GM12892 (cell line): ENCODE results near the gene PABPN1.

Experiments used
- DNase-seq: peaks from one replicate; pipeline ENCODE4 v3.0.0; 2011; ENCODE audit not compliant: insufficient read length
- FAIRE-seq: peaks from 2 replicates; lab custom pipeline; 2011; peaks lifted over from hg19 to GRCh38; lab: Jason Lieb, UNC
- POLR2A ChIP-seq: IDR thresholded peaks from 2 replicates; pipeline ENCODE4 v1.6.1; 2011; ENCODE audit warnings: low read depth, low read length, control low read depth
- POLR2AphosphoS5 ChIP-seq: IDR thresholded peaks from 2 replicates; pipeline ENCODE4 v1.6.1; 2011; ENCODE audit warnings: low read depth, low read length, control low read depth
- TAF1 ChIP-seq: IDR thresholded peaks from 2 replicates; pipeline ENCODE4 v1.6.1; 2011; ENCODE audit warnings: low read depth, mild to moderate bottlenecking, control low read depth, low read length, borderline replicate concordance

PABPN1 gene

GRCh38 chr14:23357261-23357660 lies 36.0 kb downstream of the PABPN1 start:
- DNase-seq (no peak), FAIRE-seq (no peak)
- TF ChIP-seq POLR2A: no peak
- TF ChIP-seq POLR2AphosphoS5: no peak
- no peak for TF ChIP-seq TAF1

GRCh38 chr14:23358042-23358441 lies 36.8 kb downstream of the PABPN1 start:
- FAIRE-seq (no peak), DNase-seq (no peak)
- no peak for TF ChIP-seq POLR2AphosphoS5
- TF ChIP-seq TAF1: no peak
- no peak for TF ChIP-seq POLR2A

- no peak for FAIRE-seq
- TF ChIP-seq POLR2A (no peak), TAF1 (no peak), POLR2AphosphoS5 (no peak)
- no peak for DNase-seq
These were observed 37.4 kb downstream of the PABPN1 start for GRCh38 chr14:23358553-23359166.

GRCh38 chr14:23359167-23359626 lies 37.9 kb downstream of the PABPN1 start:
- TF ChIP-seq POLR2AphosphoS5 (no peak), TAF1 (no peak), POLR2A (no peak)
- DNase-seq (no peak), FAIRE-seq (no peak)

GRCh38 chr14:23359722-23360447 lies 38.6 kb downstream of the PABPN1 start:
- no peak for FAIRE-seq
- TF ChIP-seq POLR2AphosphoS5 (no peak), TAF1 (no peak), POLR2A (no peak)

GRCh38 chr14:23360496-23360895 lies 39.2 kb downstream of the PABPN1 start:
- DNase-seq (no peak), FAIRE-seq (no peak)
- TF ChIP-seq POLR2AphosphoS5: no peak
- no peak for TF ChIP-seq TAF1
- no peak for TF ChIP-seq POLR2A

More at GRCh38 chr14:23359722-23360447, 38.6 kb downstream of the PABPN1 start:
- no peak for DNase-seq

- no peak for TF ChIP-seq POLR2AphosphoS5
- TF ChIP-seq POLR2A: no peak
- TF ChIP-seq TAF1: no peak
- peak; percentile 14 for FAIRE-seq
- DNase-seq: no peak
These were observed 40.1 kb downstream of the PABPN1 start for GRCh38 chr14:23361320-23361719.

- DNase-seq: no peak
- FAIRE-seq: no peak
These were observed 40.5 kb downstream of the PABPN1 start for GRCh38 chr14:23361763-23362162.

GRCh38 chr14:23362200-23362599 lies 40.9 kb downstream of the PABPN1 start:
- FAIRE-seq (no peak), DNase-seq (no peak)
- no peak for TF ChIP-seq POLR2A
- no peak for TF ChIP-seq TAF1

More at GRCh38 chr14:23361763-23362162, 40.5 kb downstream of the PABPN1 start:
- no peak for TF ChIP-seq POLR2A
- no peak for TF ChIP-seq POLR2AphosphoS5
- no peak for TF ChIP-seq TAF1

- DNase-seq (no peak), FAIRE-seq (no peak)
- no peak for TF ChIP-seq TAF1
- TF ChIP-seq POLR2AphosphoS5: no peak
- no peak for TF ChIP-seq POLR2A
These were observed 43.1 kb downstream of the PABPN1 start for GRCh38 chr14:23364164-23365035.
